WTC11 (cell line): ENCODE measurements around the gene TMEM94. TPM values are rescaled to one million over a fixed set of nuclear protein-coding genes. Genes with fewer than 3 reads are reported as not detected.

Experiments used
- ATAC-seq: fragments of 200-7000 bp; cut with Tn5 transposase; 2 replicates; pipeline ENCODE4 v1.10.0; 2021; ENCODE audit warnings: mild to moderate bottlenecking, moderate library complexity
- CTCF ChIA-PET: fragments of 300-600 bp; sonication (Branson Sonifier 250); formaldehyde crosslinking; loops from one replicate; lab custom pipeline; 2021; ENCODE audit warnings: antibody characterized with exemption; lab: Charles Lee
- POLR2A ChIA-PET: fragments of 350-600 bp; sonication (Branson Sonifier 250); formaldehyde crosslinking; loops from one replicate; lab custom pipeline; 2021; ENCODE audit warnings: antibody characterized with exemption; lab: Charles Lee
- DNase-seq: peaks from one replicate; pipeline ENCODE4 v3.0.0; 2021; ENCODE audit warnings: low spot score
- H3K27ac Mint-ChIP-seq: 2 replicates; pipeline ENCODE4 v1.8.0; 2021; ENCODE audit warnings: mixed read lengths
- H3K27me3 Mint-ChIP-seq: 2 replicates; pipeline ENCODE4 v1.8.0; 2021; ENCODE audit warnings: low read depth, mild to moderate bottlenecking, moderate library complexity, mixed read lengths
- H3K36me3 Mint-ChIP-seq: 2 replicates; pipeline ENCODE4 v1.8.0; 2021; ENCODE audit warnings: mixed read lengths
- H3K4me1 Mint-ChIP-seq: 2 replicates; pipeline ENCODE4 v1.8.0; 2022; ENCODE audit warnings: mixed read lengths
- H3K4me3 Mint-ChIP-seq: 2 replicates; pipeline ENCODE4 v1.8.0; 2021; ENCODE audit warnings: mild to moderate bottlenecking, moderate library complexity, mixed read lengths
- H3K9me3 Mint-ChIP-seq: 2 replicates; pipeline ENCODE4 v1.8.0; 2021; ENCODE audit warnings: mixed read lengths
- AR ChIP-seq: fragments of 250-450 bp; sonication (Bioruptor Pico); IDR thresholded peaks from 2 replicates; pipeline ENCODE4 v1.9.0; 2021; ENCODE audit warnings: mild to moderate bottlenecking
- FOXK1 ChIP-seq: sonication (generic); formaldehyde crosslinking; IDR thresholded peaks from 2 replicates; pipeline ENCODE4 v1.8.0; 2022; ENCODE audit warnings: mild to moderate bottlenecking, moderate library complexity, missing genetic modification reagents
- FOXP4 ChIP-seq: sonication (generic); formaldehyde crosslinking; IDR thresholded peaks from 2 replicates; pipeline ENCODE4 v1.8.0; 2022; ENCODE audit warnings: mild to moderate bottlenecking, missing genetic modification reagents
- GABPB1 ChIP-seq: sonication (generic); formaldehyde crosslinking; IDR thresholded peaks from 2 replicates; pipeline ENCODE4 v1.8.1; 2023; ENCODE audit warnings: mild to moderate bottlenecking, missing genetic modification reagents
- GTF2I ChIP-seq: fragments of 250-450 bp; sonication (Bioruptor Pico); conservative IDR thresholded peaks from 2 replicates; pipeline ENCODE4 v1.4.0; 2021; ENCODE audit warnings: mild to moderate bottlenecking
- JAZF1 ChIP-seq: fragments of 250-450 bp; sonication (Bioruptor Pico); IDR thresholded peaks from 2 replicates; pipeline ENCODE4 v1.9.0; 2021; ENCODE audit warnings: moderate library complexity, mild to moderate bottlenecking, inconsistent platforms
- JUN ChIP-seq: sonication (generic); formaldehyde crosslinking; IDR thresholded peaks from 2 replicates; pipeline ENCODE4 v1.8.0; 2023; ENCODE audit warnings: mild to moderate bottlenecking, missing genetic modification reagents
- MYBL2 ChIP-seq: sonication (generic); formaldehyde crosslinking; IDR thresholded peaks from 2 replicates; pipeline ENCODE4 v1.8.1; 2023; ENCODE audit warnings: mild to moderate bottlenecking, moderate library complexity, missing genetic modification reagents
- NFE2L1 ChIP-seq: sonication (generic); formaldehyde crosslinking; IDR thresholded peaks from 2 replicates; pipeline ENCODE4 v1.8.1; 2023; ENCODE audit warnings: missing genetic modification reagents
- NFYB ChIP-seq: sonication (generic); formaldehyde crosslinking; conservative IDR thresholded peaks from 2 replicates; pipeline ENCODE4 v1.8.0; 2022; ENCODE audit warnings: low read depth, missing genetic modification reagents
- TP53 ChIP-seq: sonication (generic); formaldehyde crosslinking; IDR thresholded peaks from 2 replicates; pipeline ENCODE4 v1.8.1; 2023; ENCODE audit warnings: mild to moderate bottlenecking, missing genetic modification reagents
- USF2 ChIP-seq: sonication (generic); formaldehyde crosslinking; IDR thresholded peaks from 2 replicates; pipeline ENCODE4 v1.8.1; 2023; ENCODE audit warnings: mild to moderate bottlenecking, missing genetic modification reagents, moderate library complexity
- ZBTB21 ChIP-seq: sonication (generic); formaldehyde crosslinking; IDR thresholded peaks from 2 replicates; pipeline ENCODE4 v1.8.1; 2023; ENCODE audit warnings: mild to moderate bottlenecking, missing genetic modification reagents, borderline replicate concordance
- ZNF121 ChIP-seq: sonication (generic); formaldehyde crosslinking; IDR thresholded peaks from 2 replicates; pipeline ENCODE4 v1.8.0; 2023; ENCODE audit warnings: missing genetic modification reagents
- ZNF425 ChIP-seq: fragments of 250-450 bp; sonication (Bioruptor Pico); conservative IDR thresholded peaks from 2 replicates; pipeline ENCODE4 v1.9.0; 2021; ENCODE audit warnings: mild to moderate bottlenecking
- ZNF671 ChIP-seq: fragments of 250-450 bp; sonication (Bioruptor Pico); IDR thresholded peaks from 2 replicates; pipeline ENCODE4 v1.8.0; 2021; ENCODE audit warnings: mild to moderate bottlenecking
- total RNA-seq: library from RNA; stranded (reverse); gene quantifications from 3 replicates; pipeline ENCODE4 v1.2.3, GENCODE V29; 2021

TMEM94 gene
- total RNA-seq, 1 experiment from 2014 or later = 76.9 TPM

- no peak for TF ChIP-seq JUN (CRISPR knock-in tag)
- no peak for TF ChIP-seq ZNF425
- TF ChIP-seq ZNF671 (CRISPR knock-in tag) = no peak
- no peak for TF ChIP-seq ZNF121 (CRISPR knock-in tag)
- TF ChIP-seq ZBTB21 = no peak
- no peak for TF ChIP-seq AR (CRISPR knock-in tag)
- no peak for TF ChIP-seq JAZF1
- no peak for TF ChIP-seq NFE2L1
- TF ChIP-seq, all 79 proteins: peak for 0
Measured at GRCh38 chr17:75513641-75514000, 57.2 kb downstream of the TMEM94 start (continued).

GRCh38 chr17:75514299-75514918 lies 58.0 kb downstream of the TMEM94 start:
- no peak for DNase-seq
- no peak overlapping the region for H3K27ac Mint-ChIP-seq
- CTCF ChIA-PET = interaction anchor here (0.8 to 1.6 kb wide), 7 partner anchors 9 to 236 kb away, joined by 3 to 6 read pairs (median 5); partner anchors contain the start of genes LLGL2 and TMEM94
- H3K27me3 Mint-ChIP-seq = no peaks in the 10 kb centered on the region
- no peaks in the 10 kb centered on the region for H3K9me3 Mint-ChIP-seq
- peak overlapping the region; percentile 73 for H3K4me3 Mint-ChIP-seq
- peaks cover 22% of the 10 kb centered on the region for H3K36me3 Mint-ChIP-seq
- H3K4me1 Mint-ChIP-seq = peaks cover 20% of the 10 kb centered on the region
- no peak for TF ChIP-seq FOXK1 (CRISPR knock-in tag)
- 0 out of 2 replicates have a peak, but pooled peaks have one; percentile 1 for TF ChIP-seq FOXP4 (CRISPR knock-in tag)
- TF ChIP-seq, all 79 proteins: peak for 1
- no peak for ATAC-seq
- POLR2A ChIA-PET = no interaction called here

- peaks cover 20% of the 10 kb centered on the region for H3K4me1 Mint-ChIP-seq
- ChIA-PET POLR2A (no interaction called here), CTCF (interaction anchor here (0.8 to 1.6 kb wide), 7 partner anchors 10 to 235 kb away, joined by 3 to 6 read pairs (median 5); partner anchors contain the start of genes LLGL2 and TMEM94)
- no peak overlapping the region for H3K27ac Mint-ChIP-seq
- no peaks in the 10 kb centered on the region for H3K27me3 Mint-ChIP-seq
- TF ChIP-seq GABPB1 (CRISPR knock-in tag) (peak; percentile 23; the same call in 1 of the 2 replicates), MYBL2 (CRISPR knock-in tag) (no peak; the same call in 1 of the 2 replicates), NFYB (CRISPR knock-in tag) (0 out of 2 replicates have a peak, but pooled peaks have one; percentile 18), USF2 (CRISPR knock-in tag) (0 out of 2 replicates have a peak, but pooled peaks have one; percentile 4), GTF2I (CRISPR knock-in tag) (no peak), TP53 (CRISPR knock-in tag) (no peak)
- H3K36me3 Mint-ChIP-seq = peaks cover 25% of the 10 kb centered on the region
- H3K9me3 Mint-ChIP-seq = no peaks in the 10 kb centered on the region
- peak overlapping the region; percentile 80 for H3K4me3 Mint-ChIP-seq
- ATAC-seq (peak; percentile 1), DNase-seq (peak; percentile 50)
Measured at GRCh38 chr17:75514919-75515495, 58.6 kb downstream of the TMEM94 start.
